Esophagus muscularis mucosa (tissue), 4 donors: Measurements from ENCODE around the gene LMX1B. TPM values are rescaled to one million over a fixed set of nuclear protein-coding genes. Genes with fewer than 3 reads are reported as not detected.

ENCODE experiments used
- DNase-seq: peaks from one replicate; pipeline ENCODE4 v3.0.0-alpha.2; 2017; ENCODE audit errors: extremely low spot score
- H3K27ac ChIP-seq, 4 donors: fragments of 200-600 bp; sonication (generic); replicated peaks in 1 of 4; 1 replicate in 3 of 4; 2 replicates in 1 of 4; pipeline ENCODE4 v1.5.1; 2016 to 2019; ENCODE audit warnings: mild to moderate bottlenecking in 1 of 4
- H3K27me3 ChIP-seq, 4 donors: fragments of 200-600 bp; sonication (generic); one replicate each; pipeline versions ENCODE4 v1.5.1 to v1.6.0; 2016 to 2019
- H3K36me3 ChIP-seq, 4 donors: fragments of 200-600 bp; sonication (generic); one replicate each; pipeline ENCODE4 v1.5.1; 2016 to 2019
- H3K4me1 ChIP-seq, 4 donors: fragments of 200-600 bp; sonication (generic); one replicate each; pipeline ENCODE4 v1.5.1; 2016 to 2019
- H3K4me3 ChIP-seq, 4 donors: fragments of 200-600 bp; sonication (generic); 1 replicate in 2 of 4; 2 replicates in 2 of 4; pipeline ENCODE4 v1.5.1; 2016 to 2019; ENCODE audit warnings: mild to moderate bottlenecking in 4 of 4, moderate library complexity in 1 of 4
- H3K9me3 ChIP-seq, 4 donors: fragments of 200-600 bp; sonication (generic); 1 replicate in 3 of 4; 2 replicates in 1 of 4; pipeline ENCODE4 v1.5.1; 2016 to 2019
- CTCF ChIP-seq, 3 experiments: fragments of 200-600 bp in 2 of 3; fragments of 450-650 bp in 1 of 3; sonication (generic) in 2 of 3; IDR thresholded peaks; one replicate each; pipeline ENCODE4 v1.5.1; 2017 to 2019; ENCODE audit warnings: antibody characterized with exemption in 3 of 3, mild to moderate bottlenecking in 2 of 3, moderate library complexity in 1 of 3
- EP300 ChIP-seq: sonication (generic); formaldehyde crosslinking; IDR thresholded peaks from one replicate; pipeline ENCODE4 v1.6.1; 2017; ENCODE audit warnings: antibody characterized with exemption
- POLR2A ChIP-seq: fragments of 450-650 bp; IDR thresholded peaks from one replicate; pipeline ENCODE4 v1.6.1; 2017; ENCODE audit warnings: antibody characterized with exemption, moderate library complexity, mild to moderate bottlenecking, low read depth
- POLR2AphosphoS5 ChIP-seq, 2 donors: sonication (generic); formaldehyde crosslinking; IDR thresholded peaks; one replicate each; pipeline ENCODE4 v1.6.1; 2017; ENCODE audit warnings: antibody characterized with exemption in 2 of 2
- WGBS: methylation state at CpG from one replicate; pipeline ENCODE4 v1.1.5; 2018; 5-methylcytosine and 5-hydroxymethylcytosine counted together
- intact Hi-C: fragments of 100-400 bp; cut with DNase I; formaldehyde crosslinking; loops from one replicate; pipeline ENCODE4 v1.15.1; 2023
- total RNA-seq, 4 donors: library from RNA; depleted of rRNA; stranded (reverse); fragments of >200 nt; gene quantifications; one replicate each; pipeline versions ENCODE4 v1.1.0 to v1.2.1, GENCODE V29; 2016

The LMX1B gene
- total RNA-seq, 4 donors from 2014 or later: under 0.01 to 0.66 (median 0.24) TPM

DNA sequence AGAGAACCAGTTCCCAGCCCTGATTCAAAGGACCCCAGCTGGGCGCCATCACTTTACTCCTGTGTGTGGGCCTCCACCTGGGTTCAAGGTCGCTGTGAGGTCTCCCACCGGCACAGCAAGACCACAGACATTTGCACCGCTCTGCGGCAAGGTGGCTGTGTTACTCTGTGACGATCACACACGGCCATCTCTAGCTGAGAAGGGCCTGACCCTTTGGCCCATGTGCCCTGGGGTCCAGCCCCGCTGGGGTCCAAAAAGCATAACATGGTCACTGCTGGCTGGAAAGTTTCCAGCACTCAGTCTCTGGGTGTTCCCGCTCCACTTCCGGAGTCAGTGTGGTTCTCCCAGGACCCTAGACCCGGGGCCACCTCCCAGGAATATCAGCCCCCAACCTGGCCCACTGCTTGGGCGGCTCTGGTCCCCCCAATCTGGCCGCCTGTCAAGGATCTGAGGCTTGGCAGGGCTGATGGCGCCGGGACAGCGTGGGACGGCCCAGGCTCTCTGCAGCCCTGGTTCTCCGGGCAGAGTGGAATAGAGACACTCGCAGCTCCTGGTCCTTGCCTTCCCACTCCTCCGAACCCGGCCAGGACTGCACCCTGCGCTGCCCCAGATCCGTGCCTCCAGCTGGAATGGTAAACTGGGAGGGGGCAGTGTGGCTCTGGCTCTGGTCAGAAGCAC lies 3.9 kb upstream of the LMX1B start:
- TF ChIP-seq POLR2A: no peak
- no peak for DNase-seq
- intact Hi-C loops: loop anchor here (5.0 kb wide), 1 partner anchor 172 kb away; no protein-coding TSS in a partner anchor
- Histone ChIP-seq H3K4me3 (peak overlapping the region in 1 of 4 donors; percentile 12), H3K27ac (no peak overlapping the region), H3K27me3 (peaks cover 14 to 78% (median 38%) of the 10 kb centered on the region in 4 donors), H3K4me1 (peaks cover 30 to 48% (median 44%) of the 10 kb centered on the region in 4 donors), H3K36me3 (no peaks in the 10 kb centered on the region), H3K9me3 (no peaks in the 10 kb centered on the region)
- 45% methylated on average over 11 of the region's 23 CpGs for WGBS

DNA sequence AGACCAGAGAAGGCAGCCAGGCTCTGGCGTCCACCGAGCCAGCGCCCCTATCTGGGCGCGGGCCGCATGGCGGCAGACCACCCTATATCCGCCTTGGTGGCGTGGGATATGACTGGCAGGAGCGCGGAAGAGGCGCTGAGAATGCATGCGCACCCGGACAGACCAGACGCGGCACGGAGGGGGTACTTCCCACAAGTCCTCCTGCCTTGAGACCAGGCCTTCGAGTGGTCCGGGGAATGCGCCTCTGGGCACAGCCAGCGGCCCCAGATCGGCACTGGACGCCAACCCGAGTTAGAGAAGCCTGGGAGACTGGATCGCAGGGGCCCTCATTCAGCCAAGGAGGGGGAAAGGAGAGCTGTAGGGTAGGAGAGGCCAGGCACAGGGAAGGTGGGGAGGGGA lies 2.5 kb upstream of the LMX1B start:
- WGBS: 2% methylated on average over 12 of the region's 25 CpGs
- H3K4me3 ChIP-seq: peak overlapping the region; percentile 40 to 58 (median 48)
- no peaks in the 10 kb centered on the region for H3K9me3 ChIP-seq
- no peak overlapping the region for H3K27ac ChIP-seq
- H3K36me3 ChIP-seq: no peaks in the 10 kb centered on the region
- no peak for DNase-seq
- intact Hi-C loops: loop anchor here (5.0 kb wide), 1 partner anchor 171 kb away; no protein-coding TSS in a partner anchor
- TF ChIP-seq POLR2A (no peak), POLR2AphosphoS5 (IDR thresholded peaks at IDR 0.05) (no peak), EP300 (no peak), CTCF (IDR thresholded peaks at IDR 0.05) (no peak)
- H3K4me1 ChIP-seq: peaks cover 34 to 59% (median 53%) of the 10 kb centered on the region in 4 donors
- peaks cover 15 to 84% (median 48%) of the 10 kb centered on the region in 4 donors for H3K27me3 ChIP-seq

DNA sequence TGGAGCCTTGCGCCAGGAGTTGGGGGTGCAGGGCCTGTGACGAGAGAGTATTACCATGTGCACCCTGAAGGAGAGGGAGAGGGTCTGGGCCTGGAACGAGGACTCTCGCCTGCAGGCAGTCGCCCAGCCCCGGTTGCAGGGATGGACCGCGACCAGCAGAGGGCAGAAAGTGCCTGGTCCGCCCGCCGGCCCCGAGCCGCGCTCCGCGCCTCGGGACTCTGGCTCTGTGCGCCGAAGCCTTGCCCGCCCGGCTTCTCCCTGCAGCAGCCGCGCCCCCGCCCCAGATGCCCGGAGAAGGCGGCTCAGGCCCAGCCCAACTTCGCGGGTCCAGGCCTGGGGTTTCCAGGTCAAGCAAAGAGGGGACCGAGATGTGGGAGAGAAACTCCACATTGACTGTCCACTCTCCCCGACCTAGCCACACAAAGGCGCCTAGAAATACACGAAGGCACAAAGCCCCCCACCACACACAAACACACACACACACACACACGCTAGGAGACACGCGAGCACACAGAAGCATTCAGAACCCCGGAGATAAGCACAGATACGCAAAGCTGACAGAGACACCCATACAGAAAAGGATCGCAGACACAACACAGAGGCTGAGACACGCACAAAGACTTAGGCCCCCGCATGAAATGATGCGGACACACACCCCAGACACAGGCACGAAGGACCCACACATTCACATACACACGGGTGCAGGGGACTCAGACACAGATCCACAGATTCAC lies 2.0 kb upstream of the LMX1B start:
- peak overlapping the region; percentile 40 to 58 (median 48) for H3K4me3 ChIP-seq
- TF ChIP-seq POLR2AphosphoS5 (IDR thresholded peaks at IDR 0.05) (no peak), CTCF (IDR thresholded peaks at IDR 0.05) (peak; percentile 68 to 89 (median 79)), EP300 (no peak)

GRCh38 chr9:126612326-126612812 lies 1.4 kb upstream of the LMX1B start:
- Histone ChIP-seq H3K27ac (no peak overlapping the region), H3K36me3 (no peaks in the 10 kb centered on the region), H3K9me3 (no peaks in the 10 kb centered on the region), H3K27me3 (peaks cover 15 to 91% (median 55%) of the 10 kb centered on the region in 4 donors), H3K4me3 (peak overlapping the region; percentile 40 to 58 (median 48)), H3K4me1 (peaks cover 34 to 59% (median 53%) of the 10 kb centered on the region in 4 donors)
- WGBS: 4% methylated on average over 13 of the region's 54 CpGs
- intact Hi-C loops: loop anchor here (5.0 kb wide), 1 partner anchor 170 kb away; no protein-coding TSS in a partner anchor
- DNase-seq: no peak
- TF ChIP-seq POLR2AphosphoS5 (IDR thresholded peaks at IDR 0.05): no peak
- TF ChIP-seq POLR2A: no peak
- no peak for TF ChIP-seq EP300
- no peak for TF ChIP-seq CTCF (IDR thresholded peaks at IDR 0.05)

More for the DNA sequence above, 2.0 kb upstream of the LMX1B start:
- Histone ChIP-seq H3K9me3 (no peaks in the 10 kb centered on the region), H3K27me3 (peaks cover 15 to 85% (median 52%) of the 10 kb centered on the region in 4 donors), H3K4me1 (peaks cover 34 to 59% (median 53%) of the 10 kb centered on the region in 4 donors), H3K36me3 (no peaks in the 10 kb centered on the region), H3K27ac (no peak overlapping the region)
- 11% methylated on average over 15 of the region's 43 CpGs for WGBS
- intact Hi-C loops: loop anchor here (5.0 kb wide), 1 partner anchor 171 kb away; no protein-coding TSS in a partner anchor
- no peak for DNase-seq
